Calu3 (cell line): ENCODE results near the gene MYO9B. TPM values are rescaled to one million over a fixed set of nuclear protein-coding genes. Genes with fewer than 3 reads are reported as not detected.

Source experiments
- BruUV-seq: library from RNA; stranded (reverse); fragments of 400-500 nt; replicated peaks from 2 replicates; lab custom pipeline; 2021; lab: Mats Ljungman, UMichigan
- CTCF ChIA-PET: fragments of 300-600 bp; sonication (Branson Sonifier 250); formaldehyde crosslinking; loops from one replicate; lab custom pipeline; 2022; ENCODE audit warnings: antibody characterized with exemption; lab: Charles Lee
- DNase-seq: peaks from one replicate; pipeline ENCODE4 v3.0.0; 2022
- H3K27ac Mint-ChIP-seq: one replicate; pipeline ENCODE4 v1.8.0; 2022; ENCODE audit warnings: mixed read lengths; ENCODE audit not compliant: unreplicated experiment
- H3K27me3 Mint-ChIP-seq: one replicate; pipeline ENCODE4 v1.8.0; 2022; ENCODE audit warnings: mixed read lengths; ENCODE audit not compliant: unreplicated experiment
- H3K36me3 Mint-ChIP-seq: one replicate; pipeline ENCODE4 v1.8.0; 2022; ENCODE audit warnings: mild to moderate bottlenecking, moderate library complexity, mixed read lengths; ENCODE audit not compliant: insufficient read depth, unreplicated experiment
- H3K4me1 Mint-ChIP-seq: one replicate; pipeline ENCODE4 v1.8.0; 2022; ENCODE audit warnings: mild to moderate bottlenecking, low read depth, mixed read lengths; ENCODE audit not compliant: unreplicated experiment
- H3K4me3 Mint-ChIP-seq: one replicate; pipeline ENCODE4 v1.8.0; 2022; ENCODE audit warnings: mild to moderate bottlenecking, low read depth, moderate library complexity, mixed read lengths; ENCODE audit not compliant: unreplicated experiment
- H3K9me3 Mint-ChIP-seq: one replicate; pipeline ENCODE4 v1.8.0; 2022; ENCODE audit warnings: low read depth, mixed read lengths; ENCODE audit not compliant: unreplicated experiment
- CTCF ChIP-seq: fragments of 200-600 bp; IDR thresholded peaks from one replicate; pipeline ENCODE4 v1.8.0; 2022; ENCODE audit warnings: antibody characterized with exemption; ENCODE audit not compliant: unreplicated experiment
- intact Hi-C: fragments of 100-400 bp; cut with micrococcal nuclease; formaldehyde crosslinking; loops from one replicate; pipeline ENCODE4 v1.10.0; 2022; ENCODE audit not compliant: unreplicated experiment
- total RNA-seq: library from RNA; stranded (reverse); gene quantifications from 2 replicates; pipeline ENCODE4 v1.2.3, GENCODE V29; 2022

The MYO9B gene
- total RNA-seq, 1 experiment from 2014 or later, result 38.4 TPM

GRCh38 chr19:17054746-17055145 lies 20.8 kb upstream of the MYO9B start:
- no TSS peak for BruUV-seq
- intact Hi-C loops, result no loop called here
- Mint-ChIP-seq H3K27ac (no peak overlapping the region), H3K4me3 (no peak overlapping the region), H3K36me3 (peaks cover 8% of the 10 kb centered on the region), H3K27me3 (no peaks in the 10 kb centered on the region), H3K4me1 (no peaks in the 10 kb centered on the region), H3K9me3 (no peaks in the 10 kb centered on the region)
- no peak for TF ChIP-seq CTCF
- CTCF ChIA-PET, result no interaction called here
- DNase-seq, result no peak

DNA sequence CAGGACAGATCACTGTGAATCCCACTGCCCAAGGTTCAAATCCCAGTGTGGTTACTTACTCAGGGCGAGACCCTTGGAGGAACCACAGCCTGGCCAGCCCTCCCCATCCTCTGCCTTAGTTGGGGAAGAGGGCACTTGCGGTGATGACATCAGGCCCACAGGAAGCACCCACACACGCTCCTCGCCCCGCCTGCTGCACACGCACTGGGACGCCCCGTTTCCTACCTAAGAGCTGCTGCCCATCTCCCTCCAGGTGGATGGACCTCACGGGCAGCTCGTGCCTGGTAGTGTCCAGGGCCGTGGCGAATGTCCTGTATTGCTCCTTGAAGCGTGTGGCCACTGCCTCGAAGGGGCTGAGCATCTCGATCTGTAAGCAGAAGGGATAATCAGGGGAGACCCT lies 19.9 kb upstream of the MYO9B start:
- Mint-ChIP-seq H3K27me3 (no peaks in the 10 kb centered on the region), H3K4me1 (no peaks in the 10 kb centered on the region), H3K9me3 (no peaks in the 10 kb centered on the region), H3K36me3 (peaks cover 10% of the 10 kb centered on the region), H3K4me3 (no peak overlapping the region), H3K27ac (no peak overlapping the region)
- no peak for DNase-seq
- BruUV-seq, result no TSS peak
- no peak for TF ChIP-seq CTCF
- intact Hi-C loops, result no loop called here
- CTCF ChIA-PET, result no interaction called here

DNA sequence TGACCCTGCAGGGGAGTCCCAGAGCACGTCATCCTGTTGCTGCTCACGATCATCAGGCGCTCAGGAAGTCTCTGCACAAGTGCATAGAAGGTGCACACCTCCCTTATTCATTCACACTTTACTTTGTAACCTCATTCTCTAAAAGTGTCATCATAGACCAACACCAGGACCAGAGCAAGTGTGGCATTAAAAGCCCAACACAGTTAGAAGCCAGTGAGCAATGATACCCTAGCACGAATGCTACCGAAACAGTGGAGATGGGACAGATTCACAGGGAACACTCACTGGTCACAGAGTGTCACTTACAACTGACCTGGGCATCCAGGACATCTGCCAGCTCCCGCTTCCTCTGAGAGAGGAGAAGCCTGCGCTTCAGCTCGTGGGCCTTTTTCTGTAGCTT lies 17.3 kb upstream of the MYO9B start:
- no peak for TF ChIP-seq CTCF
- H3K27me3 Mint-ChIP-seq, result no peaks in the 10 kb centered on the region
- no peak overlapping the region for H3K27ac Mint-ChIP-seq
- intact Hi-C loops, result no loop called here
- H3K36me3 Mint-ChIP-seq, result peaks cover 6% of the 10 kb centered on the region
- H3K9me3 Mint-ChIP-seq, result no peaks in the 10 kb centered on the region
- no peaks in the 10 kb centered on the region for H3K4me1 Mint-ChIP-seq
- DNase-seq, result no peak
- no peak overlapping the region for H3K4me3 Mint-ChIP-seq
- BruUV-seq, result no TSS peak
- CTCF ChIA-PET, result no interaction called here

- no peak overlapping the region for H3K4me3 Mint-ChIP-seq
- H3K36me3 Mint-ChIP-seq, result peaks cover 10% of the 10 kb centered on the region
- intact Hi-C loops, result loop anchor here (10.0 kb wide), 1 partner anchor 224 kb away; the partner anchor contains the start of gene ANKLE1
- no peaks in the 10 kb centered on the region for H3K4me1 Mint-ChIP-seq
- no peaks in the 10 kb centered on the region for H3K27me3 Mint-ChIP-seq
- CTCF ChIA-PET, result no interaction called here
- DNase-seq, result no peak
- no peak overlapping the region for H3K27ac Mint-ChIP-seq
- H3K9me3 Mint-ChIP-seq, result no peaks in the 10 kb centered on the region
- BruUV-seq, result no TSS peak
- no peak for TF ChIP-seq CTCF
These were observed 14.8 kb upstream of the MYO9B start for GRCh38 chr19:17060802-17061201.
